Keratinocyte (primary cell): ENCODE measurements around the gene SPACA1.

Source experiments
- EZH2 ChIP-seq: IDR thresholded peaks from one replicate; pipeline ENCODE4 v1.6.1; 2012; ENCODE audit warnings: inconsistent platforms, mild to moderate bottlenecking, low read length, moderate library complexity
- TF ChIP-seq, protein P1 (sequence below), 3 experiments: IDR thresholded peaks in 1 of 3; conservative IDR thresholded peaks in 1 of 3; optimal IDR thresholded peaks in 1 of 3; 2 replicates in 2 of 3; 3 replicates in 1 of 3; pipeline versions ENCODE3 to v1.5.1; 2011; ENCODE audit warnings: low read length in 3 of 3, mild to moderate bottlenecking in 3 of 3, moderate library complexity in 2 of 3, control low read depth in 1 of 3, inconsistent platforms in 1 of 3; ENCODE audit not compliant: insufficient read depth in 2 of 3; ENCODE audit errors: extremely low read depth in 1 of 3

DNA sequence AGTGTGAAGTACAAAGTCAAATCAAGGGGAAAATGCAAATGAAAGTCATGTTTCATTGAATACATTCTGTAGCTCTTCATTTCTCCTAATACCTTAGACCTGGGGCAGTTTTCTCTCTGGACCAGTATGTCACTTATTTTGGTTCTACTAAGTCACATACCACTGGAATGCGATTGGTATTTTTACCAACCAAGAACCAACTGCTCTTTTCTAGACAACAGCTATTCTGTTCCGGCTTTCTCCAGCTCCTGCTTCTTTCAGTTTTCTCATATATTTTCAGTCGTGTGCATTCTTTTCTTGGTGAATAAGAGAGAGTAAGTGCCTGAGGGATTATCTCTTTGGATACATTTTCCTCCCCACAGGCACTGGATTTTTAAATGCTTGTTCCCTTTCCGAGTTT lies 39.2 kb upstream of the SPACA1 start:
- TF ChIP-seq, protein P1, sequence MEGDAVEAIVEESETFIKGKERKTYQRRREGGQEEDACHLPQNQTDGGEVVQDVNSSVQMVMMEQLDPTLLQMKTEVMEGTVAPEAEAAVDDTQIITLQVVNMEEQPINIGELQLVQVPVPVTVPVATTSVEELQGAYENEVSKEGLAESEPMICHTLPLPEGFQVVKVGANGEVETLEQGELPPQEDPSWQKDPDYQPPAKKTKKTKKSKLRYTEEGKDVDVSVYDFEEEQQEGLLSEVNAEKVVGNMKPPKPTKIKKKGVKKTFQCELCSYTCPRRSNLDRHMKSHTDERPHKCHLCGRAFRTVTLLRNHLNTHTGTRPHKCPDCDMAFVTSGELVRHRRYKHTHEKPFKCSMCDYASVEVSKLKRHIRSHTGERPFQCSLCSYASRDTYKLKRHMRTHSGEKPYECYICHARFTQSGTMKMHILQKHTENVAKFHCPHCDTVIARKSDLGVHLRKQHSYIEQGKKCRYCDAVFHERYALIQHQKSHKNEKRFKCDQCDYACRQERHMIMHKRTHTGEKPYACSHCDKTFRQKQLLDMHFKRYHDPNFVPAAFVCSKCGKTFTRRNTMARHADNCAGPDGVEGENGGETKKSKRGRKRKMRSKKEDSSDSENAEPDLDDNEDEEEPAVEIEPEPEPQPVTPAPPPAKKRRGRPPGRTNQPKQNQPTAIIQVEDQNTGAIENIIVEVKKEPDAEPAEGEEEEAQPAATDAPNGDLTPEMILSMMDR (optimal IDR thresholded peaks at IDR 0.05 in 1 of 3, IDR thresholded peaks at IDR 0.05 in 1 of 3, conservative IDR thresholded peaks at IDR 0.05 in 1 of 3; ENCODE audit: extremely low read depth in 1 of 3, insufficient read depth in 2 of 3, low read length in 3 of 3) = no peak
- no peak for TF ChIP-seq EZH2
